Adrenal gland (tissue), 12 donors: ENCODE measurements around the gene AP1S1. TPM values are rescaled to one million over a fixed set of nuclear protein-coding genes. Genes with fewer than 3 reads are reported as not detected.

ENCODE experiments used
- DNase-seq, 7 donors: peaks; one replicate each; pipeline ENCODE4 v3.0.0-alpha.2; 2019 to 2020
- H3K27ac ChIP-seq, 5 donors: fragments of 200-600 bp; sonication (generic) in 4 of 5; 1 replicate in 3 of 5; 2 replicates in 2 of 5; pipeline versions ENCODE4 v1.5.1 to v1.8.0; 2016 to 2020; ENCODE audit warnings: mild to moderate bottlenecking in 1 of 5
- H3K27me3 ChIP-seq: fragments of 200-600 bp; 2 replicates; pipeline ENCODE4 v1.8.0; 2021
- H3K36me3 ChIP-seq, 2 donors: fragments of 200-600 bp; replicated peaks in 1 of 2; 1 replicate in 1 of 2; 2 replicates in 1 of 2; pipeline versions ENCODE4 v1.5.1 to v1.8.0; 2018 to 2022
- H3K4me1 ChIP-seq, 2 donors: fragments of 200-600 bp; replicated peaks in 1 of 2; 1 replicate in 1 of 2; 2 replicates in 1 of 2; pipeline versions ENCODE4 v1.5.1 to v1.8.0; 2018 to 2021
- H3K4me3 ChIP-seq, 4 donors: fragments of 200-600 bp; sonication (generic) in 3 of 4; one replicate each; pipeline ENCODE4 v1.5.1; 2016 to 2018
- H3K9me3 ChIP-seq, 3 donors: fragments of 200-600 bp; sonication (generic) in 1 of 3; replicated peaks in 1 of 3; 1 replicate in 2 of 3; 2 replicates in 1 of 3; pipeline versions ENCODE4 v1.5.1 to v1.8.0; 2016 to 2021
- POLR2A ChIP-seq, 2 donors: fragments of 450-650 bp; IDR thresholded peaks; one replicate each; pipeline ENCODE4 v1.6.1; 2017; ENCODE audit warnings: antibody characterized with exemption in 2 of 2, mild to moderate bottlenecking in 2 of 2, moderate library complexity in 1 of 2
- WGBS, 4 donors: extraction: QIAGEN DNeasy Blood & Tissue Kit in 2 of 4; methylation state at CpG; one replicate each; pipeline versions ENCODE4 v1.1.5 to v1.1.7; 2013 to 2017; 5-methylcytosine and 5-hydroxymethylcytosine counted together
- intact Hi-C, 2 donors: fragments of 100-400 bp; cut with DNase I; formaldehyde crosslinking; loops; one replicate each; pipeline versions ENCODE4 v1.14.1 to v1.15.0; 2022 to 2023
- polyA plus RNA-seq, 3 donors: library from polyadenylated mRNA; stranded (reverse); fragments of 200-250 nt in 2 of 3; fragments of 350-450 nt in 1 of 3; fragmentation: Illumina TruSeq in 1 of 3; extraction: RNeasy Lipid Tissue Mini Kit (QIAGEN cat#74804) in 1 of 3; gene quantifications; one replicate each; pipeline ENCODE4 v1.2.3, GENCODE V29; 2013 to 2014
- total RNA-seq, 9 donors: library from RNA; depleted of rRNA in 4 of 9; stranded (reverse); fragments of >200 nt in 4 of 9; fragments of 120-200 nt in 1 of 9; fragmentation: NEBNext Ultra II Directional in 1 of 9; extraction: Animal tissue kit (Norgen Biotek cat#: 25700) in 1 of 9; gene quantifications; one replicate each; pipeline versions ENCODE4 v1.1.0 to v1.2.4, GENCODE V29; 2013 to 2023
- TF ChIP-seq, protein P1 (sequence below), 6 experiments: fragments of 450-650 bp in 4 of 6; fragments of 200-600 bp in 2 of 6; sonication (generic) in 1 of 6; IDR thresholded peaks; 1 replicate in 5 of 6; 2 replicates in 1 of 6; pipeline versions ENCODE4 v1.5.1 to v1.8.0; 2016 to 2021; ENCODE audit warnings: antibody characterized with exemption in 6 of 6, mild to moderate bottlenecking in 2 of 6, moderate library complexity in 1 of 6
- donor health status: healthy with polysubstance abuse.
- donor health status: Bipolar disorder and iron deficiency.
- donor health status: DM: yes; HTN: yes; CAD: no.
- donor health status: DM: no; HTN: no; CAD: no.
- donor health status: DM: no; HTN: no; CAD: no.
- donor health status: DM: yes; HTN: yes; CAD: no.

AP1S1 gene
- total and polyA plus RNA-seq, 12 donors = 20.4 to 190 (median 39.0) TPM

- DNase-seq = no peak
- 32 to 48% (median 42%) methylated on average over 3 of the region's 3 CpGs for WGBS, 4 donors
- Histone ChIP-seq H3K9me3 (no peaks in the 10 kb centered on the region), H3K27ac (no peak overlapping the region), H3K27me3 (no peaks in the 10 kb centered on the region), H3K4me3 (no peak overlapping the region), H3K4me1 (peaks cover 4 to 15% of the 10 kb centered on the region in 2 donors), H3K36me3 (no peaks in the 10 kb centered on the region)
- no peak for TF ChIP-seq POLR2A (IDR thresholded peaks at IDR 0.05)
- intact Hi-C loops = loop anchor here in 1 of 2 donors (10.0 kb wide), 1 partner anchor 154 kb away; no protein-coding TSS in a partner anchor
These were observed 14.0 kb upstream of the AP1S1 start for GRCh38 chr7:101140339-101140699.

GRCh38 chr7:101140746-101141382 is 13.4 kb upstream of the AP1S1 start:
- no peak for DNase-seq
- Histone ChIP-seq H3K9me3 (no peaks in the 10 kb centered on the region), H3K4me1 (peaks cover 4 to 15% of the 10 kb centered on the region in 2 donors), H3K27ac (no peak overlapping the region), H3K36me3 (no peaks in the 10 kb centered on the region), H3K4me3 (no peak overlapping the region), H3K27me3 (no peaks in the 10 kb centered on the region)
- intact Hi-C loops = loop anchor here in 1 of 2 donors (10.0 kb wide), 1 partner anchor 154 kb away; no protein-coding TSS in a partner anchor
- WGBS, 4 donors = 87 to 91% (median 90%) methylated on average over 4 of the region's 4 CpGs
- TF ChIP-seq POLR2A (IDR thresholded peaks at IDR 0.05) = no peak
- TF ChIP-seq, protein P1, sequence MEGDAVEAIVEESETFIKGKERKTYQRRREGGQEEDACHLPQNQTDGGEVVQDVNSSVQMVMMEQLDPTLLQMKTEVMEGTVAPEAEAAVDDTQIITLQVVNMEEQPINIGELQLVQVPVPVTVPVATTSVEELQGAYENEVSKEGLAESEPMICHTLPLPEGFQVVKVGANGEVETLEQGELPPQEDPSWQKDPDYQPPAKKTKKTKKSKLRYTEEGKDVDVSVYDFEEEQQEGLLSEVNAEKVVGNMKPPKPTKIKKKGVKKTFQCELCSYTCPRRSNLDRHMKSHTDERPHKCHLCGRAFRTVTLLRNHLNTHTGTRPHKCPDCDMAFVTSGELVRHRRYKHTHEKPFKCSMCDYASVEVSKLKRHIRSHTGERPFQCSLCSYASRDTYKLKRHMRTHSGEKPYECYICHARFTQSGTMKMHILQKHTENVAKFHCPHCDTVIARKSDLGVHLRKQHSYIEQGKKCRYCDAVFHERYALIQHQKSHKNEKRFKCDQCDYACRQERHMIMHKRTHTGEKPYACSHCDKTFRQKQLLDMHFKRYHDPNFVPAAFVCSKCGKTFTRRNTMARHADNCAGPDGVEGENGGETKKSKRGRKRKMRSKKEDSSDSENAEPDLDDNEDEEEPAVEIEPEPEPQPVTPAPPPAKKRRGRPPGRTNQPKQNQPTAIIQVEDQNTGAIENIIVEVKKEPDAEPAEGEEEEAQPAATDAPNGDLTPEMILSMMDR (IDR thresholded peaks at IDR 0.05) = no peak

DNA sequence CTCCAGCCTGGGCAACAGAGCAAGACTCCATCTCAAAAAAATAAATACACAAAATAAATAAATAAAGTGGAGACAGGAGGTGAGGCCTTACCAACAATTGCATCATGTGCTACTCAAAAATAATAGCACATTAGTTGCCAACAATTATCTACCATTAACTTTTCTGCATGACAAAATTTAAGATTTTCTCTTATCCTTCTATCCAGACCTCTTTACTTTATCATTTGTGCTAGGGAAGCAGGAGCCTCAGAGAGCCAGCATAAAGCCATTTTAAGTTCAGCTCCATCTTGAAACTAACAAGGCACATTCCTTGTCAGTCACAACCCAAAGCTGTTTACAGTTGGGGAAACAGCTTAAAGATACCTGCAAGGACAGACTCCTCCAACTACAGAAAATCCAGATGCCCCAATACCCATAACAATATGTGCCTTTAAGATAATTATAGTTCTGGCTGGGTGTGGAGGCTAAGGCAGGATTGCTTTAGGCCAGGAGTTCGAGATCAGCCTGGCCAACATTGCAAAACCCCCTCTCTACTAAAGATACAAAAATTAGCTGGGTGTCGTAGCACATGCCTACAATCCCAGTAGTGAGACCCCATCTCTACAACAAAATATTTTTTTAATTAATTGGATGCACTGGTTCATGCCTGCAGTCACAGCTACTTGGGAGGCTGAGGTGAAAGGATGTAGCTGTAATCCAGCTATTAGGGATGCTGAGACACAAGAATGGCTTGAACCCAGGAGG is 2.2 kb upstream of the AP1S1 start:
- Histone ChIP-seq H3K9me3 (no peaks in the 10 kb centered on the region), H3K4me3 (no peak overlapping the region), H3K4me1 (peaks cover 0 to 10% of the 10 kb centered on the region in 2 donors), H3K27me3 (no peaks in the 10 kb centered on the region), H3K36me3 (peaks cover 0 to 3% of the 10 kb centered on the region in 2 donors), H3K27ac (no peak overlapping the region)
- no peak for DNase-seq
- TF ChIP-seq POLR2A (IDR thresholded peaks at IDR 0.05) = no peak
- TF ChIP-seq, protein P1 (IDR thresholded peaks at IDR 0.05) = no peak
- WGBS, 4 donors = 80 to 93% (median 83%) methylated on average over 2 of the region's 2 CpGs
- intact Hi-C loops = no loop called here

- Histone ChIP-seq H3K27me3 (no peaks in the 10 kb centered on the region), H3K27ac (peak overlapping the region in 1 of 5 donors; percentile 23), H3K36me3 (peaks cover 0 to 20% of the 10 kb centered on the region in 2 donors), H3K9me3 (no peaks in the 10 kb centered on the region), H3K4me1 (peaks cover 0 to 10% of the 10 kb centered on the region in 2 donors), H3K4me3 (peak overlapping the region; percentile 30 to 90 (median 57))
- TF ChIP-seq POLR2A (IDR thresholded peaks at IDR 0.05) = no peak
- TF ChIP-seq, protein P1 (IDR thresholded peaks at IDR 0.05) = no peak
- intact Hi-C loops = no loop called here
- 0% methylated on average over 4 to 34 of the region's 34 CpGs for WGBS, 4 donors
- DNase-seq = no peak
These were observed 422 bp downstream of the AP1S1 start for GRCh38 chr7:101154693-101155102.
